Measurements from ENCODE around the gene DPH2.

GRCh38 chr1:44002606-44003157 lies 32.9 kb downstream of the DPH2 start:
- no peak for TF ChIP-seq KDM5A (IDR thresholded peaks at IDR 0.05)
- TF ChIP-seq GATA3 (IDR thresholded peaks at IDR 0.05; ENCODE audit: borderline replicate concordance), result no peak
- no peak for TF ChIP-seq MAX (IDR thresholded peaks at IDR 0.05)
- no peak for TF ChIP-seq NR3C1 (IDR thresholded peaks at IDR 0.05)
- TF ChIP-seq POLR2A (IDR thresholded peaks at IDR 0.05; ENCODE audit: low read length), result no peak
- TF ChIP-seq RARB (CRISPR knock-in tag; IDR thresholded peaks at IDR 0.05), result no peak
- no peak for TF ChIP-seq CTCF (IDR thresholded peaks at IDR 0.05)
- no peak for TF ChIP-seq RAD21 (conservative IDR thresholded peaks at IDR 0.05 in 1 of 2, IDR thresholded peaks at IDR 0.05 in 1 of 2)
- TF ChIP-seq REST (IDR thresholded peaks at IDR 0.05), result no peak
- no peak for TF ChIP-seq MAZ (IDR thresholded peaks at IDR 0.05; ENCODE audit: borderline replicate concordance, low read depth, low read length)
- TF ChIP-seq ZFP36 (IDR thresholded peaks at IDR 0.05; ENCODE audit: borderline replicate concordance, partially characterized antibody), result no peak
- no peak for TF ChIP-seq RFX5 (IDR thresholded peaks at IDR 0.05)
- TF ChIP-seq EP300 (IDR thresholded peaks at IDR 0.05), result no peak
